WERI-Rb-1 (cell line): ENCODE measurements around the gene USE1.

ENCODE experiments used
- DNase-seq: peaks from one replicate; pipeline ENCODE4 v3.0.0-alpha.2; 2020
- H3K27ac ChIP-seq: fragments of 250-450 bp; sonication (Bioruptor Pico); 2 replicates; pipeline ENCODE4 v1.5.1; 2020; ENCODE audit warnings: mild to moderate bottlenecking, moderate library complexity
- H3K27me3 ChIP-seq: fragments of 250-450 bp; sonication (Bioruptor Pico); 2 replicates; pipeline ENCODE4 v1.5.1; 2021; ENCODE audit warnings: mild to moderate bottlenecking, low read depth, moderate library complexity; ENCODE audit not compliant: insufficient read depth, severe bottlenecking
- H3K36me3 ChIP-seq: fragments of 250-450 bp; sonication (Bioruptor Pico); 2 replicates; pipeline ENCODE4 v1.5.1; 2020; ENCODE audit warnings: mild to moderate bottlenecking, moderate library complexity
- H3K4me3 ChIP-seq: 2 replicates; pipeline ENCODE4 v1.5.1; 2011; ENCODE audit warnings: low read depth, mild to moderate bottlenecking, control low read depth, low read length
- H3K9me3 ChIP-seq: fragments of 250-450 bp; sonication (Bioruptor Pico); 2 replicates; pipeline ENCODE4 v1.5.1; 2021; ENCODE audit warnings: mild to moderate bottlenecking, moderate library complexity; ENCODE audit not compliant: severe bottlenecking
- TF ChIP-seq, protein P1 (sequence below): IDR thresholded peaks from 2 replicates; pipeline ENCODE4 v1.5.1; 2011; ENCODE audit warnings: low read depth, mild to moderate bottlenecking, control low read depth, inconsistent platforms, low read length

The USE1 gene

DNA sequence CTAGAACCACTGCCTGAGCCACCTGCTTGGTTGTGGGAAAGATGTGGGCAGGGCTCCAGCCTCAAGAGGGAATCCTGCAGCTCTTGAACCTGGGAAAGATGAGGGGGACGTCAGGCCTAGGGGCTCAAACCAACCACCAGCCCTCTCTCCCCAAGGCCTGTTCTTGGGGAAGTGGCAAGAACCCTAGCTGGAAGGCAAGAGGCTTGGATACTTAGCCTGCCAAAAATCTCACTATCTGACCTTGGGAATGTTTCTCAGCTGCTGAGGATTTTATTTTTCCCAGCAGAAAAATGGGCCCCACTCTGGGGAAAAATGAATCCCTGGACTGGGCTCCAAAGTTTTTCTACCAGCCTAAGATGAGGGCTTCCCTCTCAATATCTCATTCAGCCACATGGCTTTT is 44.8 kb downstream of the USE1 start:
- H3K9me3 ChIP-seq = peaks cover 25% of the 10 kb centered on the region
- H3K27ac ChIP-seq = no peak overlapping the region
- H3K4me3 ChIP-seq = no peak overlapping the region
- TF ChIP-seq, protein P1, sequence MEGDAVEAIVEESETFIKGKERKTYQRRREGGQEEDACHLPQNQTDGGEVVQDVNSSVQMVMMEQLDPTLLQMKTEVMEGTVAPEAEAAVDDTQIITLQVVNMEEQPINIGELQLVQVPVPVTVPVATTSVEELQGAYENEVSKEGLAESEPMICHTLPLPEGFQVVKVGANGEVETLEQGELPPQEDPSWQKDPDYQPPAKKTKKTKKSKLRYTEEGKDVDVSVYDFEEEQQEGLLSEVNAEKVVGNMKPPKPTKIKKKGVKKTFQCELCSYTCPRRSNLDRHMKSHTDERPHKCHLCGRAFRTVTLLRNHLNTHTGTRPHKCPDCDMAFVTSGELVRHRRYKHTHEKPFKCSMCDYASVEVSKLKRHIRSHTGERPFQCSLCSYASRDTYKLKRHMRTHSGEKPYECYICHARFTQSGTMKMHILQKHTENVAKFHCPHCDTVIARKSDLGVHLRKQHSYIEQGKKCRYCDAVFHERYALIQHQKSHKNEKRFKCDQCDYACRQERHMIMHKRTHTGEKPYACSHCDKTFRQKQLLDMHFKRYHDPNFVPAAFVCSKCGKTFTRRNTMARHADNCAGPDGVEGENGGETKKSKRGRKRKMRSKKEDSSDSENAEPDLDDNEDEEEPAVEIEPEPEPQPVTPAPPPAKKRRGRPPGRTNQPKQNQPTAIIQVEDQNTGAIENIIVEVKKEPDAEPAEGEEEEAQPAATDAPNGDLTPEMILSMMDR = no peak
- no peaks in the 10 kb centered on the region for H3K36me3 ChIP-seq
- DNase-seq = no peak
- no peaks in the 10 kb centered on the region for H3K27me3 ChIP-seq

DNA sequence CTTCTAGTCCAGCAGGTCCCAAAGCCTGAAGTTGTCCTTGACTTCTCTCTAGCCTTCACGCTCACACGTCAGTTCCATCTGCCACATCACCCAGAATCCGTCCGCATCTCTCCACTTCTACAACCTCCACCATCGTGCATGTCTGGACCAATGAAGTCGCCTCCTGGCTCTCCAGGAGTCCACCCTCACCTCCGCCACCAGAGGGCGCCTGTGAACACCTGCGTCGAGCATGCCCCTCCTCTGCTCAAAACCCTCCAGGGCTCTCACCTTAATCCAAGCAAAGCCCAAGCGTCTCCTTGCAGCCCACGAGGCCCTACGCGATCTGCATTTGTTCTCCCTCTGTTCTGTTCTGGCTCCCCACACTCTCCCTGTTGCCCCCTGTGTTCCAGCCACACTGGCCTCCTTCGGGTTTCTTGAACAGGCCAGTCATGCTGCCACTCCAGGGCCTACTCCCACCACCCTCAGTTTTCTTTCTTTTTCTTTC is 45.7 kb downstream of the USE1 start:
- H3K27me3 ChIP-seq = no peaks in the 10 kb centered on the region
- peaks cover 25% of the 10 kb centered on the region for H3K9me3 ChIP-seq
- peak overlapping the region; percentile 87 for H3K27ac ChIP-seq
- H3K36me3 ChIP-seq = no peaks in the 10 kb centered on the region
- DNase-seq = peak; percentile 95
- TF ChIP-seq, protein P1 = peak; percentile 97
- H3K4me3 ChIP-seq = no peak overlapping the region

DNA sequence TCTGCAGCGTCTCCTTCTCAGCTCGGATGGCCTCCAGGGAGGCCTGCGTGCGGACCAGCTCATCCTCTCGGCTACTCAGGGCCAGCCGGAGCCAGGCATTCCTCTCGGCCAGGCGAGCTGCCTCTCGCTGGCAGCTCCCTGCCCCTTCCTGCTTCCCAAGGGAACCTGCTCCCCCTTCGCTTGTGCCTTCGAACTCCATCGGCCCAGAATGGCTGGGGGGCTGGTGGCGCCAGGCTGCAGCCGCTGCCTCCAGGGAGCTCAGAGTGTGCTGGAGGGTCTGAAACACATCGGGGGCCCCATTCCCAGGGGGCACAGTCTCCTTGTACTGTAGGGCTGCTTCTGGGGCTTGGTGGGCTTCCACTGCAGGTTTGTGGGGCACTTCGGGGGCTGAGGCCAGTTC is 47.4 kb downstream of the USE1 start:
- Histone ChIP-seq H3K27me3 (no peaks in the 10 kb centered on the region), H3K36me3 (no peaks in the 10 kb centered on the region; the same call in 1 of the 2 replicates), H3K27ac (no peak overlapping the region), H3K4me3 (no peak overlapping the region), H3K9me3 (peaks cover 25% of the 10 kb centered on the region)
- TF ChIP-seq, protein P1 = no peak
- DNase-seq = no peak

- Histone ChIP-seq H3K27me3 (no peaks in the 10 kb centered on the region), H3K4me3 (no peak overlapping the region), H3K27ac (no peak overlapping the region), H3K36me3 (peaks cover 5% of the 10 kb centered on the region), H3K9me3 (peaks cover 17% of the 10 kb centered on the region)
- DNase-seq = no peak
- TF ChIP-seq, protein P1 = no peak
Observed at GRCh38 chr19:17263712-17264640, 48.8 kb downstream of the USE1 start.

GRCh38 chr19:17264641-17264979 is 49.5 kb downstream of the USE1 start, which contains the start of gene USHBP1:
TSS of gene USHBP1 (minus strand) at chr19:17264745. CDS start at chr19:17264299, 446 bp downstream.
- Histone ChIP-seq H3K9me3 (peaks cover 10% of the 10 kb centered on the region), H3K36me3 (peaks cover 8% of the 10 kb centered on the region), H3K4me3 (no peak within 1 kb of the TSS), H3K27me3 (no peaks in the 10 kb centered on the region), H3K27ac (no peak within 1 kb of the TSS)
- DNase-seq = no peak
- TF ChIP-seq, protein P1 = no peak
